Activated naive CD8-positive, alpha-beta T cell treated with anti-CD3 and anti-CD28 coated beads, Interleukin-2, amount 50 U/mL, for 24 hours (primary cell): ENCODE measurements around the gene KCNQ1.

Experiments used
- ATAC-seq: fragments of 150-1000 bp; cut with Tn5 transposase; one replicate; pipeline ENCODE4 v1.10.0; 2021
- DNase-seq: peaks from one replicate; pipeline ENCODE4 v3.0.0; 2021
- H3K27ac Mint-ChIP-seq: one replicate; pipeline ENCODE4 v1.8.0; 2021; ENCODE audit warnings: mild to moderate bottlenecking, mixed read lengths
- H3K27me3 Mint-ChIP-seq: one replicate; pipeline ENCODE4 v1.8.0; 2021; ENCODE audit warnings: mixed read lengths
- H3K36me3 Mint-ChIP-seq: one replicate; pipeline ENCODE4 v1.8.0; 2021; ENCODE audit warnings: low read depth, mixed read lengths
- H3K4me1 Mint-ChIP-seq: one replicate; pipeline ENCODE4 v1.8.0; 2021; ENCODE audit warnings: mixed read lengths
- H3K4me3 Mint-ChIP-seq: one replicate; pipeline ENCODE4 v1.8.0; 2021; ENCODE audit warnings: mild to moderate bottlenecking, moderate library complexity, mixed read lengths
- H3K9me3 Mint-ChIP-seq: one replicate; pipeline ENCODE4 v1.8.0; 2021; ENCODE audit warnings: mixed read lengths

The KCNQ1 gene

DNA sequence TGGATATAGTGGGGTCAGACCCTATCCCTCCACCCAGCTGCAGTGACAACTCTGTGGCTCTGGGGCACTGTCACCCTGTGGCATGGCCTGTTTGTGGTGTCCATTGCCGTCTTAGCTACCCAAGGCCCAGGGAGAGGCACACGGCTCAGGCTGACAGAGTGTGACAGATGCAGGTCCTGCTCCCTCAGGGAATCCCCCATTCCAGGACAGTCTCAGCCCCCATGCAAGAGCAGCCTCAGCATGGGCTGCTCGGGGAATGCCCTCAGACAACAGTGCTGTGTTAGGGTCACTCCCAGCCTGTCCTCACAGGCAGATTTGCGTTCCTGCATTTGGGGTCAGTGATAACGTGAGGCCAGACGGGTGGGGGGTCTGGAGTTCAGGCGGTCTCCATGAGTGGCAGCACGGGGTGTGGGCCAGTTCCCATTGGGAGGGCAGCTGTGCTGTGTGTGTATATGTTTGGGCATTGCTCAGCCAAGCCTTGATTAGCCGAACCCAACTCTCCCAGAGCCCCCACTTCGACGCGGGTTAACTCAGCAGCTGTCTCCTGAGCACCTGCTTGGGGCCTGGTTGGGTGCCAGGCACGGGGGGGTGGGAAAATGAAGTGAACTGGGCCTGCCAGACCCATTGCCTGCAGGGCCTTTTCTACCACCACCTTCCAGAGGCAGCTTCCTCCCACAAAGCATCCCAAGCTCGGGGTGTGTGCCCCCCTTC lies 260.2 kb downstream of the KCNQ1 start:
- peaks cover 6% of the 10 kb centered on the region for H3K9me3 Mint-ChIP-seq
- DNase-seq (no peak), ATAC-seq (no peak)
- H3K27ac Mint-ChIP-seq = no peak overlapping the region
- no peak overlapping the region for H3K4me3 Mint-ChIP-seq
- H3K36me3 Mint-ChIP-seq = peaks cover 2% of the 10 kb centered on the region
- H3K27me3 Mint-ChIP-seq = no peaks in the 10 kb centered on the region
- H3K4me1 Mint-ChIP-seq = peaks cover 2% of the 10 kb centered on the region

- Mint-ChIP-seq H3K27ac (no peak overlapping the region), H3K36me3 (peaks cover 5% of the 10 kb centered on the region), H3K9me3 (peaks cover 16% of the 10 kb centered on the region), H3K4me3 (no peak overlapping the region), H3K4me1 (no peaks in the 10 kb centered on the region), H3K27me3 (no peaks in the 10 kb centered on the region)
- DNase-seq (no peak), ATAC-seq (no peak)
Observed at GRCh38 chr11:2706321-2706720, 261.5 kb downstream of the KCNQ1 start.

- H3K27me3 Mint-ChIP-seq = no peaks in the 10 kb centered on the region
Observed at GRCh38 chr11:2707736-2708135, 262.9 kb downstream of the KCNQ1 start.

GRCh38 chr11:2708151-2708581 lies 263.4 kb downstream of the KCNQ1 start:
- H3K36me3 Mint-ChIP-seq = peaks cover 5% of the 10 kb centered on the region
- no peak overlapping the region for H3K4me3 Mint-ChIP-seq
- ATAC-seq (no peak), DNase-seq (no peak)
- peaks cover 16% of the 10 kb centered on the region for H3K9me3 Mint-ChIP-seq
- H3K27ac Mint-ChIP-seq = no peak overlapping the region
- no peaks in the 10 kb centered on the region for H3K4me1 Mint-ChIP-seq
- H3K27me3 Mint-ChIP-seq = no peaks in the 10 kb centered on the region

More at GRCh38 chr11:2707736-2708135, 262.9 kb downstream of the KCNQ1 start:
- Mint-ChIP-seq H3K9me3 (peaks cover 16% of the 10 kb centered on the region), H3K4me1 (no peaks in the 10 kb centered on the region), H3K4me3 (no peak overlapping the region), H3K27ac (no peak overlapping the region), H3K36me3 (peaks cover 5% of the 10 kb centered on the region)
- ATAC-seq = no peak
- DNase-seq = no peak

GRCh38 chr11:2708757-2709281 lies 264.0 kb downstream of the KCNQ1 start:
- no peak overlapping the region for H3K4me3 Mint-ChIP-seq
- H3K9me3 Mint-ChIP-seq = peaks cover 16% of the 10 kb centered on the region
- no peak overlapping the region for H3K27ac Mint-ChIP-seq
- DNase-seq (no peak), ATAC-seq (no peak)
- peaks cover 5% of the 10 kb centered on the region for H3K36me3 Mint-ChIP-seq
- H3K4me1 Mint-ChIP-seq = no peaks in the 10 kb centered on the region
- no peaks in the 10 kb centered on the region for H3K27me3 Mint-ChIP-seq

GRCh38 chr11:2709429-2709828 lies 264.6 kb downstream of the KCNQ1 start:
- Mint-ChIP-seq H3K4me3 (no peak overlapping the region), H3K27ac (no peak overlapping the region), H3K4me1 (no peaks in the 10 kb centered on the region), H3K27me3 (no peaks in the 10 kb centered on the region), H3K9me3 (peaks cover 16% of the 10 kb centered on the region), H3K36me3 (peaks cover 5% of the 10 kb centered on the region)
- ATAC-seq (no peak), DNase-seq (no peak)

- Mint-ChIP-seq H3K4me1 (no peaks in the 10 kb centered on the region), H3K9me3 (peaks cover 16% of the 10 kb centered on the region), H3K4me3 (no peak overlapping the region), H3K27me3 (no peaks in the 10 kb centered on the region), H3K27ac (no peak overlapping the region), H3K36me3 (peaks cover 3% of the 10 kb centered on the region)
- DNase-seq (no peak), ATAC-seq (no peak)
Observed at GRCh38 chr11:2711161-2711560, 266.4 kb downstream of the KCNQ1 start.

GRCh38 chr11:2713094-2713493 lies 268.3 kb downstream of the KCNQ1 start:
- ATAC-seq (no peak), DNase-seq (no peak)
- H3K4me3 Mint-ChIP-seq = no peak overlapping the region
- no peaks in the 10 kb centered on the region for H3K4me1 Mint-ChIP-seq
- no peak overlapping the region for H3K27ac Mint-ChIP-seq
- H3K36me3 Mint-ChIP-seq = peaks cover 3% of the 10 kb centered on the region
- H3K9me3 Mint-ChIP-seq = peaks cover 16% of the 10 kb centered on the region
- H3K27me3 Mint-ChIP-seq = no peaks in the 10 kb centered on the region

DNA sequence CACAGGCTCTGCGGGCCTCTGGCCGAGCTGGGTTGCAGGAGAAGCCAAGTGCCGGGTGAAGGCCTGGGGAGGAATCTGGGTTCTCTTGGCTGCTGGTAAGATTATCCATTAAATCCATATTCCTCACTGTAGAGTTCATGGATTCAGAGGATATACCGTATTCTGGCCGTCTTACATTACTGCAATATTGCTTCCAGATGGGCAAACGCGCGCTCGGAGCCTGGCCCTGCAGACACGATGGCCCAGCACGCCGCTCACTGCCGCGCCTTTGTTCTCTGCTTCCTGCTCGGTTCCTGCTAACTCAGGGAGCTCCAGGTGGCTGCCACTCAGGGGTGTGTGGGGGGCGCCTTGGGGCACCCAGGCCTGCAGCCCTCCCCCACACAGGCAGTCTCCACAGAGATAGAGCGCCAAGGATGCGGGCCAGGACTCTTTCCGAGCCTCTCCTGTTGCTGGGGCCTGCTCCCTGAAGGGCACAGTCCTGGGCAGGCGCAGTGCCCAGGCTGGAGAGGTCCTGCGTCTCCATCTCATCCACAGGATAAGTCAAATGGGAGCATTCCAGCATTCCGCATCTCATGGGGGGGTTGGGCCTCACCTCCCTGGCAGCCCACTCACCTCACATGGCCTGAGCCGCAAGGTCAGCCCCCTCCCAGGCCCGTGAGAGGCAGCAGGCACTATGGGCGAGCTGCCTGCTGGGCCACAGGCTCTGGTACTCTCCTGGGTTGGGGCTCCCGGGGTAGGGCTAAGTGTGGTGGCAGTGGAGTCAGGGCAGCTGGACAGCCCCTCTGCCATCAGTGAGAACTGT lies 269.1 kb downstream of the KCNQ1 start:
- H3K27me3 Mint-ChIP-seq = no peaks in the 10 kb centered on the region
- no peak overlapping the region for H3K4me3 Mint-ChIP-seq
- ATAC-seq (no peak), DNase-seq (no peak)
- peaks cover 3% of the 10 kb centered on the region for H3K36me3 Mint-ChIP-seq
- H3K27ac Mint-ChIP-seq = no peak overlapping the region
- H3K4me1 Mint-ChIP-seq = no peaks in the 10 kb centered on the region
- H3K9me3 Mint-ChIP-seq = peaks cover 16% of the 10 kb centered on the region

DNA sequence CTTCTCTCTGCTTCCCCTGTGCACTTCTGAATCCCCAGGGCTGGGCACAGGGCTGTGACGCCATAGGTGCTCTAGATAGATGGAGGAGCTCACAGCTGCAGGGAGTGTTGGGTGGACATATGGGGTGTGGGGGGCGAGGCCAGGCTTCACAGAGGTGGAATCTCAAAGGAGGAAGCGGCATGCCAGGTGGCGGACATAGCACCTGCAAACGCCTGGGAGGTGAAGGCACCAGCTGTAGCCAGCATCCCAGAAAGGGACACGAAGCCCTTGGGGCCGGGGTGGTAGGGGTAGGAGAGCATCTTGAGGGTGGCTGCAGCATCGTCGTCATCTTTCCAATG lies 269.6 kb downstream of the KCNQ1 start:
- Mint-ChIP-seq H3K4me1 (no peaks in the 10 kb centered on the region), H3K27ac (no peak overlapping the region), H3K4me3 (no peak overlapping the region), H3K9me3 (peaks cover 16% of the 10 kb centered on the region), H3K36me3 (peaks cover 3% of the 10 kb centered on the region), H3K27me3 (no peaks in the 10 kb centered on the region)
- DNase-seq (no peak), ATAC-seq (no peak)

DNA sequence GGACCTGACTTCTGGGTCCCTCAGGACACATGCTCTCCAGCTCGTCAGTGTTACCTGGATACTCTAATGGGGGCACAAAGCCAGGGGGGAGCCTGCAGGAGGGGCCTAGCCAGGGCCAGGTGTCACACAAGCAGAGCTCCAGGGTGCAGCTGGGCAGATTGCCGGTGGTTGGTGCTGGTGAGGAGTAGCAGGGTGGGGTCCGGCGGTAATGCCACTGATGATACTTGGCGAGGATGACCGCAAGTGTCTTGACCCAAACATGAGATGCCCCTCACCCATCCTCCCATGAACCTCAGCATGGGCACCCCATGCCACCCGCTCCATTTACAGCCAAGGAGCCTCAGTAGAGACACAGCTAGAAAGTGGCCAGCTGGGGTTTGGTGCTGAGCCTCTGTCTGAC lies 270.1 kb downstream of the KCNQ1 start:
- no peak overlapping the region for H3K27ac Mint-ChIP-seq
- no peaks in the 10 kb centered on the region for H3K27me3 Mint-ChIP-seq
- DNase-seq (no peak), ATAC-seq (no peak)
- H3K9me3 Mint-ChIP-seq = peaks cover 11% of the 10 kb centered on the region
- no peaks in the 10 kb centered on the region for H3K4me1 Mint-ChIP-seq
- H3K36me3 Mint-ChIP-seq = peaks cover 3% of the 10 kb centered on the region
- no peak overlapping the region for H3K4me3 Mint-ChIP-seq

- no peaks in the 10 kb centered on the region for H3K36me3 Mint-ChIP-seq
- no peak for ATAC-seq
- H3K27me3 Mint-ChIP-seq = no peaks in the 10 kb centered on the region
- H3K27ac Mint-ChIP-seq = no peak overlapping the region
- DNase-seq = no peak
- peaks cover 2% of the 10 kb centered on the region for H3K9me3 Mint-ChIP-seq
- H3K4me1 Mint-ChIP-seq = no peaks in the 10 kb centered on the region
- H3K4me3 Mint-ChIP-seq = no peak overlapping the region
Observed at GRCh38 chr11:2715716-2716350, 271.0 kb downstream of the KCNQ1 start.

- no peak for ATAC-seq
- Mint-ChIP-seq H3K27ac (no peak overlapping the region), H3K36me3 (no peaks in the 10 kb centered on the region), H3K4me3 (no peak overlapping the region), H3K4me1 (no peaks in the 10 kb centered on the region), H3K9me3 (no peaks in the 10 kb centered on the region), H3K27me3 (no peaks in the 10 kb centered on the region)
- DNase-seq = no peak
Observed at GRCh38 chr11:2716376-2717095, 271.7 kb downstream of the KCNQ1 start.

DNA sequence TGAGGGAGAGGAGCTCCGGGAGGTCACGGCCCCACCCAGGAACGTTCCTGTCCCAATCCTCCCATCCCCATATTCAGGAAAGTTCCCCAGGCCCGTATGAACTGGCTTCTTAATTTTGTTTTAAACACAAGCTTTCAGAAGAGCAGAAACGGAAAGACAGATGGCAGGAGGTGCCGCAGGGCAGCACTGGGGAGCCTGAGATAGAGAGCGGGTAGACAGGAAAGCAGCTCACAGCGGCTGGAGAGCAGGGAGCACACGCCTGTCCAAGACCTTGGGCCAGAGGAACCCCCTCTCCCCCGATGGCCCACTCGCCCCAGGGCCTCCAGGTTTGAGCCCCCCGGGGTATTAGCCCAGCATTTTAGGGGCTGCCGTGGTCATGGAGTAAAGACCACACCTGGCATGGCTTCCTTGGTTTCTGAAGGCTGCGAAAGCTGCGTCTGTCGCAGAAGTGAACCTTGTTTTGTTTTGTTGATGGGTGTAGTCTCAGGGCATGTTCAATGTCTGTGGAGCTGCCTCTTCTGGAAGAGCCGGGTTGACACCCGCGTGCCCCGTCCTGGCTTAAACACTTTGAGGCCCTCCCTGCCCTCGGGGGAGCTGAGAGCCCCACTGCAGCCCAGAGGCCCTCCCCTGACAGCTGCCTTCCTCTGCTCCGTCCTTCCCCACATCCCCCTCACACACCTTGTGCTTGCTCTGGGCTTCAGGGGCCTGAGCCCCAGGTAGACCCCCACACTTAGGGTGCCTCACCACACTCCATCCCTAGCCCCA lies 272.9 kb downstream of the KCNQ1 start:
- Mint-ChIP-seq H3K4me1 (no peaks in the 10 kb centered on the region), H3K36me3 (no peaks in the 10 kb centered on the region), H3K9me3 (no peaks in the 10 kb centered on the region), H3K27ac (no peak overlapping the region), H3K27me3 (no peaks in the 10 kb centered on the region), H3K4me3 (no peak overlapping the region)
- ATAC-seq = no peak
- DNase-seq = no peak
